ENCODE data around the gene LHFPL6.

The LHFPL6 gene

GRCh38 chr13:39509616-39510315 is 93.2 kb downstream of the LHFPL6 start:
- DNase-seq, result no peak

- DNase-seq, result no peak
These were observed 96.2 kb downstream of the LHFPL6 start for GRCh38 chr13:39506559-39507390.

DNA sequence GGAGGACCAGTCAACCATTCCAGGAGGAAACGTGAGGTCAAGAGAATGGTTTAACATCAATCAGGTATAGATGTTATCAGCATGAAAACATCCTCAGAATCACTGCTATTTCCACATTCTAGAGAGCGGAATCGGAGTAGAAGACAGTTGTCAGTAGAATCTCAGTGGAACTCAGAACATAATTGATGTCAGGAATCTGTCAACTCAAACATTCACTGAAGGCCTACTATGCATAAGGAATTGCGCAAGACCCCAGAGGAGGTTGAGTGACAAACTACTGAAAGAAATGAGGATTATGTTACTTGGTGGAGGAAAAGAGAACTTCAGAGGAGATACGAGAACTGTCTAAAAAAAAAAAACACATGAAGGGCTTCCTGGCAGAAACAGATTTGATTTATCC is 97.8 kb downstream of the LHFPL6 start:
- no peak for DNase-seq

GRCh38 chr13:39503048-39503447 is 99.9 kb downstream of the LHFPL6 start:
- DNase-seq, result no peak

DNA sequence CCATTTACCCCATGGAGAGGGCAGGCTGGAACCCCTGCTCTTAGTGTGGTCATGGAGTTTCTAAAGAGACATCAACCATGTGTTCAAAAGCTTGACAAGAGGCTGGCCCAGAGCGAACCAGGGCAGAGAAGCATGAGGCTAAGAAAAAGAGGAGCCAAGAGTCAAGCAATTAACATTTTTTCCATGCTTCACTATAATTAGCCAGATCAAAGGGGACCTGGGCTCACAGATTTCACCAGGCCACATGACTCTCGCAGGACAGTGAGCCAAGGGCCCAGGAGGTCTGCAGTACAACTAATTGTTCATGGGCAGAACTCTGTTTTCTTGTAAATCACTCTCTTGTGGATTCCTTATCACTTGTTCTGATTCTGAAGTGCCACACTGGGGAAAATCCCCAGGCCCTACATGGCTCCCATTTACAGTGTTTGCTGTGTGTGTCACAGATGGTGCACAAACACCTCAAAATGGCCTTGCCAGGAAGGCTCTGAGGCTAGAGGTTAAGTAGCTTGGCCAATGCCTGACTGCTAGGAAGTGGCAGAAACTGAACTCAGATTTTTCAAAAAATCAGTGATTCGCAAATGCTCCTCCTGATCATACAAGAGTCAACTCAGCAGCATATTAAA is 101.2 kb downstream of the LHFPL6 start:
- DNase-seq, result no peak

GRCh38 chr13:39499604-39500003 is 103.4 kb downstream of the LHFPL6 start:
- DNase-seq, result no peak

DNA sequence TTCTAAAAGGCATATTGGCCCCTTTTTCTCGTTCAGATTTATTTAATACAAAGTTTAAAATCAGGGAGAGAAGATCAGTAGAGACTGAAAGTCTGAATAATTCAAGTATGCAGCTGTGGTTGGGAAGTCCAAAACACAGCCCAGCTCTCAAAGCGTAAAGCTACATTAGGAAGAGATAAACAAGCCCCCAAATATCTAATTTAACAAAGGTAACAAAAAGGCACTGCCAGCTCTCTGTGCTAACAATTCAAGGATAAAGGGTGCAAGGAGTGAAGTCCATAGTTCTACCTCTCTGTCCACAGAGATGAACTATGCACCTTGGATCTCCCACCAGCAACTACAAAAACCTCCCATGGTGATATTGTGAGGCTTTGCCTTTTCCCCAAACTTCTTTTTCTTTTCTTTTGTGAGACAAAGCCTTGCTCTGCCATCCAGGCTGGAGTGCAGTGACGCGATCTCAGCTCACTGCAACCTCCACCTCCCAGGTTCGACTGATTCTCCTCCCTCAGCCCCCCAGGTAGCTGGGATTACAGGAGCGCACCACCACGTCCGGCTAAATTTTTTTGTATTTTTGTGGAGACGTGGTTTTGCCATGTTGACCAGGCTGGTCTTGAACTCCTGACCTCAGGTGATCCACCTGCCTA is 104.4 kb downstream of the LHFPL6 start:
- DNase-seq, result no peak

DNA sequence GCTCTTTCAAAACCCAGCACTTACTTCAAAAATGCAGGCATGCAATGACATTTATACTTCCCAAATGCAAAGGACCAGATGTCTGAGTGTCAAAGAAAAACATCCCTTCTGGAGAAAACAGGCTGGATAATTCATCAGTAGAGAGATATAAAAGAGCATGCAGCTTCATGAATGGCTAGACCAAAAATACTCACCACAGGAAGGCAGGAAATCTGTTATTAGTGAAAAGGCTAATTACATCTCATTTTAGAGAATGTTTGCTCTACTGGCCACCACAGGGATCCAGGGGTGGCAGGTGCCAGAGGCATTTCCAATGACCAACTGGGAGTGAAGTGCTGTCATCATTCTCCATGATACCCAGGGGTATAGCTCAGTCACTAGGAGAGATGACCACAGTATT is 106.5 kb downstream of the LHFPL6 start:
- DNase-seq, result peak; percentile 96

- DNase-seq, result no peak
These were observed 108.4 kb downstream of the LHFPL6 start for GRCh38 chr13:39494633-39495032.

DNA sequence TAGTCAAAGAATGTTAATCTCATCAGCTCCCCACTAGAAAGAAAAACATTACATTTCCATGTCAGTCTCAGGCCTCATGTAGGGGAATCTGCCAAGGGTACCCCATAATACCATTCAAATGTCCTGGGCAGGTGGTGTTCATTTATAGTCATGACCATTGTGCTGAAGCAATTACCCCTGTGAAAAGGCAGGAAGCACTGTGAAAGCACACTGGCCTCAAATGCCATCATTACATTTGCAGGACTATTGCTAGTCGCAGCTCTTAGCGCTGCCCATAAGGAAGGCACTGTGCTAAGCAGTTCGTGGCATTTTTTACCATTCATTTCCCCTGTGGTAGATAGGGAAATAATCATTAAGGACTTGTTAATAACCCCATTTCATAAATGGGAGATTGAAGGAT is 109.0 kb downstream of the LHFPL6 start:
- DNase-seq, result peak; percentile 56

- no peak for DNase-seq
These were observed 112.9 kb downstream of the LHFPL6 start for GRCh38 chr13:39490136-39490535.

- DNase-seq, result no peak
These were observed 116.2 kb downstream of the LHFPL6 start for GRCh38 chr13:39486758-39487157.

GRCh38 chr13:39485314-39485700 is 117.7 kb downstream of the LHFPL6 start:
- no peak for DNase-seq

DNA sequence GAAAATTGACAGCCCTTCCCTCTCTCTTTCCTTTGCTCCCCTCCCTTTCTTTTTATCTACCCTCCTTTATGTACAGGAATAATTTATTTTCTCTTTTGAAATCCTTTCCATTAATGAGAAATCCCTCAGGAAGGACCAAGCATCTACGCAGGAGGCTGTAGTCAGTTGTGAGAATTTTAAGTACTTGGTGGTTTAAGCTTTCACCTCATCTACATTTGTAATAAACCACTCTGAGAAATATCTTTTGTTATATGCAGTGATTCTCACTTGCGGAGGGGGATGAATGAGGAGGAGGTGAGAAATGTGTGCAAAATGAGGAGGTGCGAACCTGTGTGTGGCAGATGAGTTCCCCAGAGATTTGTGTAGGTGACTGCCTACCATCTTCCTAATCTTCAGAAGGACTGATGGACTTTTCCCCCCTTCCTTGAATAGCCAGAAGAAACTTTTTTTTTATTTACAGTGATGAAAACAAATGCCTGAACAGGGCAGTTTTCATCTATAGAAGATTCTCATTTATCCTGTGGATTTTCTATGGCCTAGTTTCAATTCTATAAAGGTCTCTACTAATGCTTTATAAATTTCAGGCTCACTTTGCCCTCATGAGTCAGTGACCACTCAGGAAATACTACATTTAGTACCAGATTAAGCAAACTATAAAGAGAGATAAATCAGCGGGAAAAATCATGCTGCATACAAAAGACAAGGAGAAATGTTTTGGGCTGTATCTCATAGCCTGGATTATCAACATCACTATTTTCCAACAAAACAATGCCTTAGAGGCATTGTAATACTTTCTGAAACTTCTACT is 118.3 kb downstream of the LHFPL6 start:
- no peak for DNase-seq

DNA sequence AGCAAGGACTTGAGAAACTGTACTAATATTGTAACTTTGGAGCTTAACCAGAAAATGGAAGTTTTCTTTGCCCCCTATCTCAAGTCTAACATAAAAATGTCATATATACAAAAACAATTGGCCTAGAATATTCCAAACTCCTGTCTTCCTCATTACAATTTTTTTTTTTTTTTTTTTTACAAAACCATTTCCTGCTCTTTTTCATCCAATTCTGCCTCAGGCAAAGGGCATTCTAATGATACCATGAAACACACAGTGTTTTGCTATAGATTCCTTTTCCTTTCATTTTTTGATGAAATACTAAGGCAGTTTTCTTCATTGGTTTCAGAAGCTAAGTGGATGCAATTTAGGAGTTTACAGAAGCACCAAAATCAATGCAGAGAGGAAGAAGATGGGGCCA is 119.7 kb downstream of the LHFPL6 start:
- no peak for DNase-seq

DNA sequence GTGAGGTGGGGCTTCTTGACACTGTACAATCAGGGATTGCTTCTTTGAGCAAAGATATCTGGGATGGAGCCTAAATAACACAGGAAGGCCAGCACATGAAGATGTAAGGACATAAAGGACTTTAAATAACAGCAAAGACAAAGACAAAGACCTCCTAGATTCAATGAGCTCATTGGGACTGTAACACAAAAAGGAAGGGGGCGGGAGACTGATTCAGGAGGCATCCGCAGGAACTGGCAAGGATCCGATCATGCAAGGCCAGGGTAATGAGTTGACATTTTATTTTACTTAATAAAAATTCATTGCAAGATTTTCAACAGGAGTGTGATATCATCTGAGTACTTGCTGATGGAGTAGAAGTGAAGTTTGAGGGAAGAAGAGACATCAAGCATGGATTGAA is 121.5 kb downstream of the LHFPL6 start:
- DNase-seq, result no peak

DNA sequence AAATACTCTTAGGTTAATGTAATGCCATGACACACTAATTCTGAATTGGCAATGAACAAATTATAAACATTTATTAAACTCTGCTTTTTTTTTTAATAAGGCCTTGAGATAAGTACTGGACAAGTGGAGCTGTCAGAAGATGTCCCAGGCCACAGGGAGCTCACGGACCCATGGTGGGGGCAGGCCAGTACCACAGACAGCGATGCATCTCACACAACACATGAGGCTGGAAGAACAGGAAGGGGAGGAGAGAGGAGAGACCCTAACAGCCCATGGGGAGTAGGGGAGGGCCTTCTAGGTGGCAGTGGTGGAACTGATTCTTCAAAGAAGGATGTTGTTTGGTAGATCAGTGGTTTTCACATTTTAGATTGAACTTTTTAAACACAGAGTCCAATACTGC is 128.4 kb downstream of the LHFPL6 start:
- DNase-seq, result no peak

- DNase-seq, result no peak
These were observed 133.3 kb downstream of the LHFPL6 start for GRCh38 chr13:39469676-39470075.

GRCh38 chr13:39468306-39468705 is 134.7 kb downstream of the LHFPL6 start:
- no peak for DNase-seq

DNA sequence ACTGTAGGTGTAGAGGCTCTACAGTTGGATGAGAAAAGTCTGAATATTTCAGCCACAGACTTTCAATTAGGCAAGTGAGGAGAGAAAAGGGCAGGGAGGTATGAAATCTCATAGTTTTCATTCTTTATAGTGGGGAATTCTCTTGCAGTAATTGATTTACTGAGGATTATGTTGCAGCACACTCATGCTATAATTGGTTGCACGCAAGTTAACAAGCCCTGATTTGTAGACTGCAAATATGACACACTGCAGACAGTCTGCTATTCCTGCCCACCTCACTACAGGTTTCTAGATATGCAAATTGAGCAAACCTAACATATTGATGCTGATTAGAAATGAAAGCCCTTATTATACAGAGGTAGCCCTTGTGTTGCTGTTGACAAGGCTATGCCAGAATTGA is 139.4 kb downstream of the LHFPL6 start:
- DNase-seq, result no peak

DNA sequence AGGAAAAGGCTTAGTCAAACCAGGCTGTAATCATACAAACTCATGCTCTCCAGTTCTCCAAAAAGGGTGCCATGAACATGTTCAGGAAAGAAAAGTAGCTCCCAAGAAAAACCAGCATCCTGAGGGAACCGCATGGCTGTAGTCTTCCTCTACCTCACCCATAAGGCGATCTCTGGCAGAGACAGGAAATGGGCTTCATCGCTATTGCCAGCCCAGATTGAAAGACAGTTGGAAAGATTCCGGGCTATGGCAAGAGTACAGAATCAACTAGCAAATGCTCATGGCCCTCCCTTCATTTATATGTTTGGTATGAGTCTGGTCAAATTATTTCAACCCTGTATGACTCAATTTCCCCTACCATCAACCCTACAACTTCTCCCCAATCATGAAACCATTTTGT is 140.1 kb downstream of the LHFPL6 start:
- no peak for DNase-seq

DNA sequence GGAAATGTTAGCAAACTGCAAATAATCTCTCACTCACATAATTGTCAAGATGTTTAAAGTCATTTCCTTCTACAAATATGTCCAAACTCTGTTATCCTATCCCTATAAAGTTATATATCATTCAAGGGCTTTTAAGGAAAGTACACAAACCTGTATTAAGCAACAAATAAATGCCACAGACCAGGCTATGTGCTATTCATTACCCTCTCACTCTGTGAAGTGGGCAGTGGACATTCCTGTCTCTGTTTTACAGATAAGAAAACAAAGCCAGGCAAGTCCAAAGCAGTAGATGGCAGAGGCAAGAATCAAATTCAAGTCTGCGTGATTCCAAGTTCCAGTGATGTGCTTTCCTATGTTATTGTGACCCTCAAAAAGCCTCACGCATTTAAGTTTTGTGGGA is 140.6 kb downstream of the LHFPL6 start:
- DNase-seq, result no peak
